Keratinocyte (primary cell): ENCODE measurements around the gene HEPH.

ENCODE experiments used
- EZH2 ChIP-seq: IDR thresholded peaks from one replicate; pipeline ENCODE4 v1.6.1; 2012; ENCODE audit warnings: inconsistent platforms, mild to moderate bottlenecking, low read length, moderate library complexity
- TF ChIP-seq, protein P1 (sequence below), 3 experiments: IDR thresholded peaks in 1 of 3; conservative IDR thresholded peaks in 1 of 3; optimal IDR thresholded peaks in 1 of 3; 2 replicates in 2 of 3; 3 replicates in 1 of 3; pipeline versions ENCODE3 to v1.5.1; 2011; ENCODE audit warnings: low read length in 3 of 3, mild to moderate bottlenecking in 3 of 3, moderate library complexity in 2 of 3, control low read depth in 1 of 3, inconsistent platforms in 1 of 3; ENCODE audit not compliant: insufficient read depth in 2 of 3; ENCODE audit errors: extremely low read depth in 1 of 3

DNA sequence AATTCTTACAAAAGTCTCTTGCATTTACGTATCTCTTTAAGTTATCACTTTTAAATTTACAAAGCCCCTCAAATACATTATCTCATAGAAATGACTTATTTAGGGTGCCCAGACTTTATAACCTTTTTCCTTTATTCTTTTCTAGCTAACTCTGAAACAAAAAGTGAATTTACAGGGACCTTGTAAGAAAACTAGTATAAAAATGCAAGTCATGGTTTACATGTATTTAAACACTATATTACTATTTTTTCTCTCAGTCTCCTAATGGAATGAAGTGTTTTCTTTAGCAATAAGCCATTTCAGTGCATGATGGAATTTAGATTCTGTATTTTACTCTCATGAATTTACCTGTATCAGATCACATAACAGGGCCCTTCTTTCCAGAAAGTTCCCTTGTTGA, 14.5 kb upstream of the HEPH start:
- TF ChIP-seq, protein P1, sequence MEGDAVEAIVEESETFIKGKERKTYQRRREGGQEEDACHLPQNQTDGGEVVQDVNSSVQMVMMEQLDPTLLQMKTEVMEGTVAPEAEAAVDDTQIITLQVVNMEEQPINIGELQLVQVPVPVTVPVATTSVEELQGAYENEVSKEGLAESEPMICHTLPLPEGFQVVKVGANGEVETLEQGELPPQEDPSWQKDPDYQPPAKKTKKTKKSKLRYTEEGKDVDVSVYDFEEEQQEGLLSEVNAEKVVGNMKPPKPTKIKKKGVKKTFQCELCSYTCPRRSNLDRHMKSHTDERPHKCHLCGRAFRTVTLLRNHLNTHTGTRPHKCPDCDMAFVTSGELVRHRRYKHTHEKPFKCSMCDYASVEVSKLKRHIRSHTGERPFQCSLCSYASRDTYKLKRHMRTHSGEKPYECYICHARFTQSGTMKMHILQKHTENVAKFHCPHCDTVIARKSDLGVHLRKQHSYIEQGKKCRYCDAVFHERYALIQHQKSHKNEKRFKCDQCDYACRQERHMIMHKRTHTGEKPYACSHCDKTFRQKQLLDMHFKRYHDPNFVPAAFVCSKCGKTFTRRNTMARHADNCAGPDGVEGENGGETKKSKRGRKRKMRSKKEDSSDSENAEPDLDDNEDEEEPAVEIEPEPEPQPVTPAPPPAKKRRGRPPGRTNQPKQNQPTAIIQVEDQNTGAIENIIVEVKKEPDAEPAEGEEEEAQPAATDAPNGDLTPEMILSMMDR (optimal IDR thresholded peaks at IDR 0.05 in 1 of 3, IDR thresholded peaks at IDR 0.05 in 1 of 3, conservative IDR thresholded peaks at IDR 0.05 in 1 of 3; ENCODE audit: extremely low read depth in 1 of 3, insufficient read depth in 2 of 3, low read length in 3 of 3) = no peak
- no peak for TF ChIP-seq EZH2
